GM18868 (cell line): ENCODE data around the gene TBC1D17.

Experiments used
- ATAC-seq: cut with Tn5 transposase; IDR thresholded peaks from one replicate; pipeline ENCODE4 v1.9.1; 2021; ENCODE audit warnings: mild to moderate bottlenecking, moderate library complexity; ENCODE audit not compliant: unreplicated experiment

TBC1D17 gene

DNA sequence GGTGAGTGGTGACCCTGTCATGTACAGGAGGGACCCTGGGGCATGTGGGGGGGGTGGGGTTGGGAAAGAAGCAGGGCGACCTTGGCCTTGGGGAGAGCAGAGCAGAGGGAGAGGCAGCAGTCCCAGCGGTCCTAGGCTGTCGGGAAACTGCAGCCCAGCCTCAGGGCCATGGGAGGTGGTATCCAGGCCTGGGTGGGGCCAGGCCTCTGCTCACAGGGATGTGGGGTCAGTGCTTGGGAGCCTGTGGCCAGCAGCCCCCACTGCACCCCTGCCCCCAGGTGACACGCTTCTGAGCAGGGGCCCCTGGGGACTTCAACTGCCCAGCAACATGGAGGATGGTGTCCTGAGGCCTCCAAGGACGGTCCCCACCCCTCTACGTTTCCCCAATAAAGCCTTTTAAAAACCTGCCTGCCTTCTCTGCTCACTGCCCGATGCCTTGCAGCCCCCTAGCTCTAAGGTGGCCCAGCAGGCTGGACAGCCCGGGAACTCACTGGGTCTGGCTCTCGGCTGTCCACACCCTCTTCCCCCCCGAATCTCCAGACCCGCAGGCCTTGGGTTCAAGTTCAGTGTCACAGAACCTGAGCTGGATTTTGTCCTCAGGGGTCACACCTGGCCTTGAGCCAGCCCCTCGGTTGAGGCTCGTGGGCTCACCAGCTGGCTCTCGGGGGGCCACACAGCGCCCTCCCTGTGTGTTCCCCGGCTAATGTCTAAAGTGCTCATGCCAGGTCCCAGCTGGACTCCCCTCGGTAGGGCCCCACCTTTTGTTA lies 17.0 kb upstream of the TBC1D17 start:
- ATAC-seq, result no peak

DNA sequence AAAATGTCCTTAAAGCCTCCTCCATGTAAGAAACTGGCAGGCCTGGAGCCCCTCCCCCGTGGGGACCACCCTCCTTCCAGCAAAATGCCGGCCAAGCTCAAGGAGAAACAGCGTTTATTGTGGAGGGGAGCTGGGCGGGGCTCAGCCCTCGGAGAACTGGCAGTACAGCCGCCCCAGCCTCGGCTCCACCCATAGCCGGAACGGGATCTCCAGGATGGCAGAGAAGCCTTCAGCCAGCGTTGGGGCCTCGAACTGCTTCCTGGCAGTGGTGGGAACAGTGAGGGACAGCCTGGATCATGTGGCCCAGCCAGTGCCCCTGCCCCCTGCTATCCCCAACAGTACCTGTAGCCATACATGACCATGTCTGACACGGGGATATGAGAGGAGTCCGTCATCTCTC lies 16.4 kb upstream of the TBC1D17 start:
- ATAC-seq, result no peak

DNA sequence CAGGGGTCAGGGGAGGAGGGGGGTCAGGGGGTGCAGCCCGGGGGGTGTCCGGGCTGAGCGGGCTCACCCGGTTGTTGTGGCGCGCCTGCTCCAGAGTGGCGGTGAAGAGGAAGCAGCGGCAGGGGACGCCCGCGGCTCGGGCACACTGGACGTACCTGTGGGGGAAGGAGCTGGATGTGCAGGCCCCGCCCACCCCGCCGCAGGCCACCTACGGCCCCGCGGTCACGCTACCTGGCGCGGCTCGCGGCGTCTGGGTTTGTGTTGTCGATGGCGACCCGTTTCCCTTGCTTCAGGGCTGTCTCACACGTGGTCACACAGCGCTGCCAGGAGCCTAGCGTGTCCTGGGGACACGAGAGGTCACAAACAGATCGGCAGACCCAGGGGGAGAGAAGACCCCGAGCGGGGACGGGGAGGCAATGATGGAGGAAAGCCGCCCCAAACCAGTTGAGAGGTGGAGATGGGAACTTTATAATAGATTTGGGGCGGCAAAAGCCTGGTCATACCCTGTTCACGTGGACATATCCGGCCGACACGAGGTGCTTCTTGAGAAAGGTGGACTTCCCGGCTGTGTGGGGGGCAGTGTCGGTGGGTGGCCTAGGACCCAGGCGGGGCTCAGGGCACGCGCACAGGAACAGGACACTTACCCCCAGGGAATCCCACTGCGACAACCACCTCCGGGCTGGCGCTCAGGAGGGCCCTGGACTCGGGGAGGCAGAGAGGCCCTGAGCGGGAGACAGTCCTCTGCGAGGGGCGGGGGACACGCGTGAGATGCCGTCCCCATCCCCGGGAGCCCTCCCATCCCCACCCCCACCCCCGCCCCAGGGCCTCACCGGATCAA lies 15.7 kb upstream of the TBC1D17 start:
- ATAC-seq, result no peak

DNA sequence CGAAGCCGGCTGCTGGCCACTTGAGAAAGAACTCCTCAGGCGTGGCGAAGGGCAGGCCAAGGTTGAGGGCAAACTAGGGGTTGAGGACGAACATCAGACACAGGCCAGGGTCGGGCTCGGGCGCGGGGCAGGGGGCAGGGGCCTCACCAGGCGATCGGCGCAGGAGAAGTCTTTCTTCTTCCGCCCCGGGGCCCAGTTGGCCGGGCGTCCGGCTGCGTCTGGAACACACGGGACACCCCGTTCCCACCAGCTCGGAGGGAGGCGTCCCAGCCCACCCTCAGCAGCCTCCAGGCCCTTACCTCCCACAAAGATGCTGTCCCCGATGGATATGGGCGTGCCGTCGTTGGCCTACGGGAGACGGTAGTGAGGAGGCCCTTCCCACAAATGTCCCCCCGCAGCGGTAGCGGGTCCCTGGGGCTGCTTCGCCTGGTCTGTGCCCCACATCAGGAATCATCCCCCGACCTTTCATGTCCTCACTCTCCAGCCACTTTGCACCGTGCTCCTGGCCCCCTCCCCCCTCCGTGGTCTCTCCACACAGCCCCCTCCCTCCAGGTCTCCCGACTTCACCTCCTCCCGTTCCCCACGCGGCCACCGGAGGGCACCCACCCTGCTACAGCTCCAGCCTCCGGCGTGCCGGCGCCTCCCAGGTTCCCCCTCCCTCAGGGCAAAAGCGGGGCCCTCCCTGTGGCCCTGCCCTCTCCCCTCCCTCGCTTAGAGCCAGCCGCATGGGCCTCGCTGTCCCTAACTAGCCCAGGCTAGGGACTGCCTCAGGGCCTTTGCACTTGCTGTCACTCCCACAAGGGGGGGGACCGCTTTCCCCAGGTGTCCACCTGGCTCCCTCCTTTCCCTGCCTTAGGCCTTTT lies 14.9 kb upstream of the TBC1D17 start:
- no peak for ATAC-seq

DNA sequence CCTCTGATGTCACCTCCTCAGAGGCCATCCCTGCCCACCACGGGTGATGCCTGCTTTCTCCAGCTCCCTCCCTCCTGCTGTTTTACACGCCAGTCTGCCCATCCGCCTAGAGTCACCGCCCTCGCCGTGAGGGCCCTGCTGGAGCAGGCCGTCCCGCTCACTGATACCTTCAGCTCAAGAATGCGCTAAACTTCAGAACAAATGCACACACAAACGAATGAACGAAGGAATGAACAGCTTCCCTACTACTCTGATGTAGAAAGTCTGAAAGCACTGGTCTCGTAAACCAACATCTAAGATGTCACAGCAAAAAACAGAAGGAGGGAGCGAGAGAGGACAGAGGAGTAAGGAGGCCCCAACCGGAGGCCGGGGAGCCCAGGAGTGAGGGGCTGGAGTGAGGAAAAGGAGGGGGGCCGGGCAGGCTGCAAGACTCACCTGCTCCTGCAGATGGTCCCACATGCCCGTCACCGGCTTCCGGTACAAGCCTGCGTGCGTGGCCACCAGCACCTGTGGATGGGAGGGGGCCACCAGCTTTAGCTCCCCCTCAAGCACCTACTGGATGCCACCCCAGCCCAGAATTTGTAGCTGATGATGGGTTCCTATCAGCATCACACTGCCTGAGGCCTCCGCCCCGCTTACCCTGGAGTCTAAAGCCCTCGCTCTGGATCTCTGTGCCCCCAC lies 14.1 kb upstream of the TBC1D17 start:
- ATAC-seq, result no peak

DNA sequence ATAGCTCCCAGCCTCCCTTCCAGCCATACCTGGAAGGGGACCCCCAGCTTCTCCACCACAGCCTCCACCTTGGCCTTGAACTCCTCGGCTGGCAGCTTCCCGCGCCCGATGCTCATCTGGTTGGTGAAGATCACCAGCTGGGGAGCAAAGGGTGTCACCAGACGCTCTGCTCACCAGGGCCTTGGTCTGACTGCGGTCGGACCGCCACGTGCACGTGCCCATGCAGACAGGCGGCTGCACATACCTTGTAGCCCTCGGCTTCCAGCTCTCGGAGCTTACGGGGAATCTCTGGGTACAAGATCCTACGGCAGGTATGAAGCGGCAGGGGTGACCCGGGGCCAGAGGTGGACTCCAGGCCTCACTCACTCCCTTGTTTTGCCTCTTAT lies 13.6 kb upstream of the TBC1D17 start:
- ATAC-seq, result no peak

DNA sequence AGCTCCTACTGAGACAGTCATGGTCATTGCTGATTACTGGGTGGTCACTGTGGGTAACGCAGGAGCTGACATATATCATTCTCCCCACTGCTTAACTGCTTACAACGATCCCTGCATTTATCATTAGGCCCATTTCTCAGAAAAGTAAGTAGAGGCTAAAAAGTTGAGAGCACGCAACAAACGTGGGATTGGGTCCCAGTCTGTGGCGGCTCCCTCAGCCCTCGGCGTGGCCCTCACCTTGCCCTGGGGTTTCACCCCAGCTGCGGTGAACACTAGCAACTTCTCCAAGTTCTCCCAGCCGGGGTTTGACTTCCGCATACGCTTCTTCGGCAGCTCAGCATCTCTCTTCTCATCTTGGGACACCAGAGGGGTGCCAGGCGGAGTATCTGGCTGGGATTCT lies 12.6 kb upstream of the TBC1D17 start:
- no peak for ATAC-seq

DNA sequence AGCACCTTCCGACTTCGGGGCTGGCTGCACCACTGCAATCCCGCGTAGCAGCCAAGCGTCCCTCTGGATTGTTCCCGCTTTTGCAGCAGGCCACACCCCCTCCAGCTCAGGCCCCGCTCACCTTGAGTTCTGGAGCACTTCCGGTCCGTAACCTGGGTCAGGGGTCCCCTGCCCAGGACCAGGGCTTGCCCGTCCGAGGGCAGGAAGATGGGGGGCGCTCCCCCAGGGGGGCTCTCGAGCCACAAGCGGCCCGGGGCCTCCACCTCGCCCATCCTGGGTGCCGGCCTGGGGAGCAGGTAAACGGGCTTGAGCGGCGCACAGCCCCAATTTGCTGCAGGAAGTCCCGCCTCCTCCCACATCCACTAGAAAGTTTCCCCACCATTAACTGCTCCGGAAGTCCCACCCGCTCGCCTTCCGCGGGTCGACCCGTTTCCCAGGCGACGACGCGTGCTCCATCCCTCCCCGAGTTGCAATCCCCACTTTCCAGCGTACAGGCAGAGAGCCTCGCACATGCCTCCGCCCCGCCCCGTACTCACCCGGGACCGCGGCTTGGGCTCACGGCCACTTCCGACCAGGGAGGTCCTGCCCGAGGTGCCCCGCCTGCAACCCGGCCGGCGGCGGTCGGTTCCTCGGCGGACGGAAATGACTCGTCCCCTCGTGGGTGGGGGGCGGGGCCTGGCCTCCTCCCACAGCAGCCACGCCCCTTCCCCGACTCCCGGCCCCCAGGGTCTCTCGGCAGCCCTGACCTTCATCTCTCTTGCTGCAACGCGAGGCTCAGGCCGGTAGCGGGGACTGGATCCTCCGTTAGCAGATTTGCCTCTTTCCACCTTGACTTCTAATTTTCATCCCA lies 10.3 kb upstream of the TBC1D17 start, which contains the start of gene PNKP:
TSS of gene PNKP (minus strand) at position 644 of the 850 bp plus-strand sequence. CDS start at position 272, 372 bp downstream.
- ATAC-seq, result peak; percentile 49

DNA sequence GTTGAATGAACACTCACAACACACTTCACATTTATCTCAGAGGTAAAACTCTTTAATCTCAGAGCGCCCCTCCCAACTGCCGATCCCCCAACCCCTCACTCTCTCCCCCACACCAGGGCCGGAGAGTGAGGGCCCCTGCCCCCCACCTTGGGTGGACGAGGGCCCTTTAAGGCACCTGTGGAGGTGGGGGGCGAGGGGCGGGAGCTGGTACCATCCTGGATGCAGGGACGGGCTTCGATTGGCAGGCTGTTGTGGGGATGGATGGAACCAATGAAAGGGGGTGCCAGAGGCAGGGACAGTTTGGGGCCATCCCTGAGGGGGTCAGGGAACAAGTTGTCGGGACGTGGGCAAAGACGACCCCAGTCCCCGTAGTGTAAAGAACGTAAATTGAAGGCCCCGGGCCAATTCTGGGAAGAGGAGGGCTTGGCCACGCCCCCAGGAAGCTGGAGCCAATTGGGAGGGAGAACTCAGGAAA lies 8.5 kb upstream of the TBC1D17 start:
- ATAC-seq, result peak; percentile 8

DNA sequence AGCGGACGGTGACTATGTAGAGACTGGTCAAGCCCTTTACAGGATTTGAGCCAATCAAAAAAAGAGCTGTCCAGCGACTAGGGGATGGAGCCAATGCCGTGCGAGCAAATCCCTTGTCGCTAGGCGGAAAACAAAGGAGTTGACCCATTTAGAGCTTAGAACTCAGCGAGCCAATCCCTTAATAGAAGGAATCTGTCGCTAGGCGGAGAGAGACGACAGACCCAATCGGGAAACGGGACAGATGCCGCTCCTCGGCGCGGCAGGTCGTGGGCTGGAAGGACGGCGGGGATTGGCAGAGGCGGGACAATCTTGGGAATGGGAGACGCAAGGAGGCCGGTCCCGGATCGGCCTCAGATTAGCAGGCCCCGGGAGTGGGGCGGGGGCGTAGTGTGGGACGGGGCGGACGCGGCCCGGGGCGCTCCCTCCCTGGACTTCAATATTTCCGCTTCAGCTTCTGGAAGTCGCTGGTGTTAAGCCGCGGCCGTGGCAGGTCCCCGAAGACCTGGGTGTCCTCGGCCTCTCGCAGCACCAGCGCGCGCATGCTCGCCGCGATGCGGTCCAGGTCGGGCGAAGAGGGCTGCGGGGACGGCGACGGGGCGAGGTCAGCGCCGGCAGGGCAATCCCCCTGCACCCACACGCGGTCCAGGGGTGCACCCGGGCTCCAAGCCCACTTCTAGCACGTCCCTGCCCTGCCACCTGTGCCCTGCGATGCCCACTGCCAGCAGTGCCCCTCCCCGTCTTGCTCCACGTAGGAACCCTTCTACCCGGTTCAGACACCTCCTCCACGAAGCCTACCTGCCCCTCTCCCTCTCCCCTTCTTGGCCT lies 7.8 kb upstream of the TBC1D17 start:
- ATAC-seq, result peak; percentile 78

DNA sequence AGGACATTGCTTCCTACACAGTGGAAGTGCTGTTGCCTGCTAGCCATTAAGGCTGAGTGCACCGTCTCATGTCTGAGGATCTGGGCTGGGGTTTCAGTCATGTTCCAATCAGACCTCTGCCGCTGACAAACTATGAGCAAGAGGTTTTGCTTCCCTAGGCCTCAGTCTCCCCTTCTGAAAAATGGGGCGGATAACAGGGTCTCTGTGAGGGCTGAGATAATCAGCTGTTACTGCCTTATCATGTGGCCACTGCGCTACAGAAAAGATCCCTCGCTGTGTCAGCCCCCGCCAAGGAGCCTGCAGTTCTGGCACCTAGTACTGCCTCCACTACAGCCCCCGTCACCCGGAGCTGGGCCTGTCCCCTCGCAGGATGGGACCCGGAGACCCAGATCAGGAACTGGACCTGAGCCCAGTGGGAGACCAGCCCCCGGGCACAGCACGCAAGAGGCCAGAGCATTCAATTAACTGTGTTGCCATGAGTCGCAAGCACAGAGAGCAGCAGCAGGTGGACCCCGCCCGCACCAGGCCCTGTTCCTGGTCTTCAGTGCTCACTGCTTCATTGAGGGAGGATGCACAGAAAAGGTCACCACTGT lies 7.1 kb upstream of the TBC1D17 start:
- no peak for ATAC-seq

DNA sequence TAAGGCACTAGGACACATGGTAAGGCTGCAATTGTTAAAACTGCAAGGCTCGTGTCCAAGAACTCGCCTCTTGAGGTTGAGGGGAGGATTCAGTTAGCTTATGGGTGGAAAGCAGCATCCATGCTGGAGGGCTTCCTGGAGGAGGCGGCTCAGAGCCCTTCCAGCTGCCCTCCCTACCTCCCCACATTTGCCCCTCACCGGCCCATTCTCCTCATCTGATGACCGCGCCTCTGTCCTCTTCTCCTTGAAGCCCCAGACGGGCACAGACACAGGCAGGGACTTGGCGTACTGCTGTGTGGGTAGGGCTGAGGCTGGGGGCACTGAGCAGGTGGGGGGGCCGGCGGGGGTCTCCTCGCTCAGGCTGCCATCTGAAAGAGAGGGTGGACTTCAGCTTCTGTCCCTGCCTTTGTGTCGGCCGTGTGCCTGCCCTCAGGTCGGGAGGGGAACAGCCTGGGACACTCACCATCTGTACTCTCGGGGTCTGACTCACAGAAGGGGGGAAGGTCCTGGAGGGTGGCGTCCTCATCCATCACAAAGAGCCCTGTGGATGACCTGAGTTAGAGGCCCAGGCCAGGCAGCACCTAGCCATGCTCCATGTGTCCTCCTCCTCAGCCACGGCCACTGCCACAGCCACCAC lies 6.0 kb upstream of the TBC1D17 start:
- no peak for ATAC-seq

DNA sequence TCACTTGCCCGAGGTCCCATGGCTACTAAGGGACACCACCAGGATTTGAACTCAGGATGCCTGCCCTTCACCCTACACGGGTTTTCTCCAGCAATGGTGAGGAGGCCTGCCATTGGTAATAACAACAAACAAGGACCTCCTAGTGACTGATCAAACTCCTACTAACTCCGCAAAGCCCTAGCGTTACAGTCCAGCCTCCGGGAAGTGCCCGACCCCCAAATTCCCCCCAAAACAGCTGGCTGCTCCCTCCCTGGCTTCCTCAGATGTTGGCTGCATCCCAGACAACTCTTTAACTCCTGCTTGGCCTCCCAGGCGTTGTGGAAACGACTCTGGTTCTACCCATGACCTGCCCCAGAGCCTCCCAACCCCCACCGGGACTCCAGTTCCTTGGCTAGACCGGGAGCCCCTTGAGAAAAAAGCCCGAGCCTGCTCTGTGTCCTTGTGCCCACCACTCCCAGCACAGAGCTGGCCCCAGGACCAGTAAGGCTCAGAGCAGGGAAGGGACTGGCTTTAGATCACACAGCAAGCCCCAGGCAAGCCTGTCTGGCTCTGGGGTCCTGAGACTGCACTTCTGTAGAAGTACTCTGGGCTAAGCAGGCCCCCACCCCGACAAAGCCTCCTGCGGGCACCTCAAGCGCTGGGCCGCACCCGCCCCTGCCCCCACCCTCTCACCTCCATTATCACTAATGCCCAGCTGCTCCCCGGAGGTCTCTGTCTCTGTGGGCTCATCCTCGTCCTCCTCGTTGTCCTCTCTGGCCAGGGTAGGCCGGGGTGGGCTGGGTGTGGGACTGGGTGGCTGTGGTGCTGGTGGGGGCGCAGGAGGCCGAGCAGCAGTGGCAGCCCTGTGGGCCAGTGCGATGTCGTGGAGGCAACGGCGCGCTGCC lies 5.0 kb upstream of the TBC1D17 start:
- ATAC-seq, result no peak

DNA sequence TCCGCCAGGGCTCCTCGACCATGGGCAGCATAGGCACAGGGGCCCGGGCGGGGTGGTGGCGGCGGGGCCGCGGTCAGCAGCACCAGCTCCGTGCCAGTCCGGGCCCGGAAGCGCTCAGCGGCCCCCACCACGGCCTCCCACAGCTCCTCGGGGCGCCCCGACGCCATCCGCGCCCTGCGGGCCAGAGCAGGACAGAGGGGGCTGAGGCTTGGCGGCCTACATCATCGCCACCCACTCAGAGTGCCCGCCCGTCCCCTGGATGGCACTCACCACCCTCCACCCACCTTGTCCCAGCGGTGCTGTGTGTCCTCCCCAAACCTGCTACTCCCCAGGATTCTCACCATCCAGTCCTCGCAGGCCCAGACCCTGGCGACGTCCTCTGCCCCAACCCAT lies 4.4 kb upstream of the TBC1D17 start:
- ATAC-seq, result no peak

DNA sequence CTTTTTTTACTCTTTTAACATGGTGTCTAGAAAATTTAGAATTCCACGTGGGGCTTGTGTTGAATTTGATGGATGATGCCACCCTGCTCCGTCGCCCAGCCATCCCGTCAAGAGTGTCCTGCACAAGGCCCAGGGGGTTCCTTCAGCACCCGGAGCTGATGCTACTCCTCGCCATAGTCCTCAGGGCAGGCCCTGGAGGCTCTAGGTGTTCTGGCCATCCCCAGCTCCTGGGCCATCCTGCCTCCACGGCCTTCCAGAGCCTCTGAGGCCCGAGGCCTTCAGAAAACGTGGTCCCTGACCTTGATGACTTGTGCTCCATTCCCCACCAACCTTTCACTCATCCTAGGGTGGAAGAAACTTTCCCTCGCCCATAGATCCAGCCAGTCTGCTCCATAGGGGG lies 3.7 kb upstream of the TBC1D17 start:
- ATAC-seq, result no peak

DNA sequence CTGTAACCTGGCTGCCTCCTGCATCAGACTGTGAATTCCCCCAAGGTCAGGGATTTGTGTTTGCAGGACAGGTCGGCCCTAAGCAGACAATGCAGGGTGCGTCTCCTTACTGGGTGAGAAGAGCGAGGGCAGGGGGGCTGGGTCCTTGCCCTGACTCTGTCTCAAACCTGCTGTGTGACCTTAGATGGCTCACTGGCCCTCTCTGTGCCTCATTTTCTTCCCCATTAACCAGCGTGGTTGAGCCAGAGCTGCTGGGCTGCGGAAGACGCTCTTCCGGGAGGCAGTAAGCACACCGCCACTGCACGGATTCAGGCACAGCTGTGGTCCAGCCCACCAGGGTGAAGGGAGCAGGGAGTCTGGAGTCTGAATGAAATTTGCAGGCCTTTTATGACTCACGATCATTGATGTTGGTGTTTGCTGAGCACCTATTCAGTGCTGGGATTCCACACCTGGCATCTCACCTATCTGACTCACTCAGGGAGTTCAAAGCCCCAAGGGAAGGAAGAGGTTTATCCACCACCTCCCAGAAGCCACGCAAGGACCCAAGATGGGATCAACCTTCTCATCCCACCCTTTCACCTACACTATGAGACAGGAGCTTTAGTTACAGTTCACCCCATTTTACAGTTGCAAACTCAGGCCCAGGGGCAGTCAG lies 2.9 kb upstream of the TBC1D17 start:
- no peak for ATAC-seq
